Stimulated activated CD8-positive, alpha-beta memory T cell treated with anti-CD3 and anti-CD28 coated beads, Interleukin-12 subunit alpha, Interleukin-12 subunit beta, amount 100 ng/mL, for 1 hour (primary cell): ENCODE measurements around the gene MSX1.

ENCODE experiments used
- DNase-seq: peaks from one replicate; pipeline ENCODE4 v3.0.0-alpha.2; 2020; ENCODE audit warnings: low read depth

The MSX1 gene

GRCh38 chr4:4841156-4841555 is 18.3 kb upstream of the MSX1 start:
- DNase-seq: no peak

- DNase-seq: no peak
Measured at GRCh38 chr4:4842476-4843441, 16.7 kb upstream of the MSX1 start.

DNA sequence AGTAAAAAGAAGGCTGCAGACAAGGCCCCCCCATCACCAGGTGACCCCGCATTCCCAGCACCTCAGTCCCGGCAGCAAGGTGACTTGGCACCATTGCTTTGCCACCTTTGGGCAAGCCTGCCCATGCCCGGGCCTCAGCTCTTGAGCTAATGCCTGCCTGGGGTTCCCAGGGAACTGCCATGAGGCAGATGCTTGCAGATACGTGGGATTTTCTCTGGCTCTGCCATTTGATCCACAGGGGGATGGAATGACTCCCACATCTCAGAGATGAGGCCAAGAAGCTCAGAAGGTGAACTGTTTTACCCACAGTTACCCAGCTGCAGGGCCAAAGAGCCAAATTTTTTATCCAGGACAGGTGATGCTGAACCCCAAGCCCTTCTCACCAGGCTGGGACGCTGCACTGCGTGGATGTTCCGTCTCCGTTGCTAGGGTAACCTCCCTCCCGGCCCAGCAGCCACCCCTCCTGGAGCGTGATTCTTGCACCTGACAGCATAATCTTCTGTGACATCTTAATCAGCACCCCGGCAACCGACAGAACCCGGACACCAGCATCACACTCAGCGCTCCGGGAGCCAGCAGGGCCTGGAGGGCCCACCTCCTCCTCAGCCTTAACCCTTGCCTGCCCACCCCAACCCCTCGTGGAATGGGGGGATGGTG is 15.7 kb upstream of the MSX1 start:
- no peak for DNase-seq

DNA sequence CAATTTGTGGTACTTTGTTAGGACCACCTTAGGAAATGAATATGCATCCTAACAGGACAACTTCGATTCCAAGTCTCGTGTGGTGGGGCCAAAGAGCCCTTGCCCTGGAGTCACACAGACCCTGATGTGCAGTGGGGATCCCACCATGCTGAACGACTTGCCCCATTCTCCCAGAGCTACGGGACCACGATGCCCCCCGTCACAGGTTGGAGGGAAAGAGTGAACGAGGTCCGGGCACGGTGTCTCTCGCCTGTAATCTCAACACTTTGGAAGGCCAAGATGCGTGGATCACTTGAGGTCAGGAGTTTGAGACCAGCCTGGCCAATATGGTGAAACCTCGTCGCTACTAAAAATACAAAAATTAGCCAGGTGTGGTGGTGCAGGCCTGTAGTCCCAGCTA is 14.4 kb upstream of the MSX1 start:
- no peak for DNase-seq

GRCh38 chr4:4847011-4847410 is 12.5 kb upstream of the MSX1 start:
- DNase-seq: no peak

- no peak for DNase-seq
Measured at GRCh38 chr4:4848540-4848939, 10.9 kb upstream of the MSX1 start.

- DNase-seq: no peak
Measured at GRCh38 chr4:4849106-4849505, 10.4 kb upstream of the MSX1 start.

- no peak for DNase-seq
Measured at GRCh38 chr4:4849524-4850193, 9.8 kb upstream of the MSX1 start.

DNA sequence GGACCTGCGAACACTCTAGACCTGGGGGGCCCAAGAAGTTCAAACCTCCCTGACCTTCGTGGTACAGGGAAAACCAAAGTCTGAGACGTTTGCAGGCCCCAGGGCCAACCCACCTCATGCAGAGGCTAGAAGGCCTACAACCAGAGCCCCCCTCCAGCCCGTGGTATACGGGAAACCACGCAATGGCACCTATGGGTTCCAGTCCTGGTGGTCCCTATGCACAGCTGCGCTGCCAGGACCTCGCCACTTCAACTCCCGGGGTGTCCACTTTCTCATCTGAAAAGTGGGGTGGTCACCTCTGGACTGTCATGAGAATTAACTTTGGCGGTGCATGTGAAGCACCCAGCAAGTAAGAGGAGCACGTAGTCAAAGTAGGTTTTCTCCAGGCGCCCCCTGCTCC is 8.4 kb upstream of the MSX1 start:
- no peak for DNase-seq

GRCh38 chr4:4851906-4852305 is 7.6 kb upstream of the MSX1 start:
- no peak for DNase-seq

GRCh38 chr4:4852591-4853362 is 6.7 kb upstream of the MSX1 start:
- DNase-seq: no peak

DNA sequence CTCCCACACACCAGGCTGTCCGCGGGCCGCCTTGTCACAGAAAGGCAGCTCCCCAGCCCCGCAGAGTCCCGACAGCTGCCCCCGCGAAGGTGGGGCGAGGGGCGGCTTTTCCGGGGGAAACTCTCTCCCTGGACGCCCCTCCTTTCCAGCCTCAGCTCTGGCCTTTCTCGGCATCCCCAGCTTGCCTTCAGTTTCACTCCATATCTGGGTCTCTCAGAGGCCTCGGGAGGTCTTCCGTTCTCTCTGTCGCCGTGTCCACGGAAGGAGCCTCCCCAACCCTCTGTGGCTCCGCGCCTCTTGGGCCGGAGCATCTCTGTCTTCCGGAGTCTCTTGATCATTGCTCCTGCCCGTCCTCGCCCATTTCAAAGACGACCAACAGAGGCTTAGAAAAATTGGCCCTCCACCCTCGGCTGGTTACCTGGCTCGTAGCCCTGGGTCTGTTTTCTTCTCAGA is 6.1 kb upstream of the MSX1 start:
- no peak for DNase-seq

DNA sequence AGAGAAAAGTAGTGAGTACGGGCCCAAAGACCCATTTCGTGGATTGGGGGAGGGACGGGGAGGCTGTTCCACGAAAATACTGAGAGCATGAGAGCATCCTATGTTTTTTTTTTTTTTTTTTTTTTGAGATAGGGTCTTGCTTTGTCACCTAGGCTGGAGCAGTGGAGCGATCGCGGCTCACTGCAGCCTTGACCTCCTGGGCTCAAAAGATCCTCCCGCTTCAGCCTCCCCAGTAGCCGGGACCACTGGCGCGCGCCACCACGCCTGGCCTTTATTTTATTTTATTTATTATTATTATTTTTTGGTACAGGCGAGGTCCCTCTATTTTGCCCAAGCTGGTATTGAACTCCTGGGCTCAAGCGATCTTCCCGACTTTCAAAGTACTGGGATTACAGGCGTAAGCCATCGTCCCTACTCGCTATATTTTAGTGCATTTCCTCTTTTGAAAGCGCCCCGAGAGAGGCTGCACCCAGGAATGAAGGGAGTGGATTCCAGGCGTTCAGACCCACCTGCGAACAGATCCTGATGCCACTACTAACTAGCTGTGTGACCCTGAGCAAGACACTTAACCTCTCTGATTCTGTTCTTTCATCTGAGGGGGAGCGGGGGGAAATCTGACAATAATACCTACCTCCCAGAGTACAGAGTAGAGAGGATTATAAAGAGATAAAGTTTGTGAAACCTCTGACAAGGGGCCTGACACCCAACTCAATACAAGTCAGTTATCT is 5.4 kb upstream of the MSX1 start:
- DNase-seq: no peak

GRCh38 chr4:4854649-4855295 is 4.7 kb upstream of the MSX1 start:
- DNase-seq: no peak

DNA sequence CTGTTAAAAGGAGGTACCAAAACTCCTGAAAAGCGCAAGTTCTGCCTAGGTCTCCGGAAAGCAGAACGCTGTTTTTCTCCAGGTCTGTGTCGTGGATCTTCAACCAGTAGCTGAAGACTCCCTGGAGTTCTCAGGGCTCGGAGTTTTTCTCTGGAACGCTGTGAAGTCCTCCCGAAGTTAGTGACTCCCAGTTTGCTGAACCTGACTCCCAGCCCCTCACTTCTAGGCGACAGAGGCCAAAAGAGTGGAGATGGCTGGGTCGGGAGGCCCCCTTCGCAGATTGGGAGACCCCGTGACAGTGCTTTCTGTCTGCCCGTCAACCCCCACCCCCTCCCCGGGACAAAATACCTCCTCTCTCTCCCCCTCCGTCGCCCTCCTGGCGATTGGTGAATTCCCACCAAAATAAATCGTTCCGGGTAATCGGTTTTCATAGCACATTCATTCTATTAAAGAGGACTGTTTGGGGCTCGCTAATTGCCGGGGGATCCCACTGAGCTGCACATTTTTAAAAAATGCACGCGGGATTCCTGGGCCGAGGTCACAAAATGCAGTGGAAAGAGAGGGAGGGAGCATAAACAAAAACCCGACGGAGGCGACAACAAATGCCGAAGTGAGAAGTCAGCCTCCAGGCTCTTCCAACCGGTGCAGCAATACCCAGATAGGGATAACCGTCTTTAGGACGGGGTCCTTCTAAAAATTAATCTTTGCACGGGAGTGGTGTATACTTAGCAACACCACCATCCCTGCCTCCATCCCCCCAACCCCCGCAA is 4.0 kb upstream of the MSX1 start:
- DNase-seq: no peak

- no peak for DNase-seq
Measured at GRCh38 chr4:4856071-4857000, 3.1 kb upstream of the MSX1 start.

DNA sequence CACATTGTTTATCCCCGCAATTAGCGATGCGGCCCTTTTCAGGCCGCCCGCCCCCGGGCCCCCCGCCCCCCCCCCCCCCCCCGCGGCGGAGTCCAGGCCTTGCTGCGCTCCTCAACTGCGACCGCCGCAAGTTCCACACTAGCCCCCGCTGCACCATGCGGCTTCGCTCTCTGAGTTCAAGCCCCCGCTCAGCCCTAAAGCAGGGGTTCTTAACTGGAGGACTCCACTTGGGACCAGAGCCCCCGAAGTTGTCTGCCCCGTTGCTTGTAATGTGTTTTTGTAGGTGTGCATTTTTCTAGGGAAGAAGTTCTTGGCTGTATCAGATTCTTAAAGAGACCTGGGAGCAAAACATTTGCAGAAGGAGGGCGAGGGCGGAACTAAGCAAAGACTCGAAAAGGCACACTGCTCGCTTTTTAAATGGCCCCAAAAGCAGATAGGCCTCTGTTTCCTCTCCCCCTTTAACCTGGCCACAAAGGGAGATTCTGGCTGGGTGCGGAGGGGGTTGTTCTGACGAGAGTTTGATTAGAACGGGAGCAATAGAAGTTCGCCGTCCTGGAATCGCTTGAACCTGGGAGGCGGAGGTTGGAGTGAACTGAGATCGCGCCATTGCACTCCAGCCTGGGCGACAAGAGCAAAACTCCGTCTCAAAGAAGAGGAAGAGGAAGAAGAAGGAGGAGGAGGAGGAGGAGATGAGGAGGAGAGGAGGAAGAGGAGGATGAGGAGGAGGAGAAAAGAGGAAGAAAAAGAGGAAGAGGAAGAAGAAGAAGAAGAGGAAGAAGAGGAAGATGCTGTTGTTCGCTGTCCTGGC is 2.3 kb upstream of the MSX1 start:
- DNase-seq: no peak
